Fibroblast of villous mesenchyme (primary cell): ENCODE data around the gene MED20. TPM values are rescaled to one million over a fixed set of nuclear protein-coding genes. Genes with fewer than 3 reads are reported as not detected.

Experiments
- DNase-seq: peaks from one replicate; pipeline ENCODE4 v3.0.0-alpha.2; 2010; ENCODE audit warnings: low read depth
- H3K4me3 ChIP-seq: 2 replicates; pipeline ENCODE4 v1.5.1; 2011; ENCODE audit warnings: low read depth, mild to moderate bottlenecking, low read length
- total RNA-seq: library from RNA; depleted of rRNA; stranded (reverse); fragments of >200 nt; gene quantifications from 2 replicates; pipeline ENCODE4 v1.2.3, GENCODE V29; 2012
- TF ChIP-seq, protein P1 (sequence below): IDR thresholded peaks from 2 replicates; pipeline ENCODE4 v1.5.1; 2012; ENCODE audit warnings: low read depth, mild to moderate bottlenecking, low read length; ENCODE audit not compliant: insufficient read depth

The MED20 gene, protein sequence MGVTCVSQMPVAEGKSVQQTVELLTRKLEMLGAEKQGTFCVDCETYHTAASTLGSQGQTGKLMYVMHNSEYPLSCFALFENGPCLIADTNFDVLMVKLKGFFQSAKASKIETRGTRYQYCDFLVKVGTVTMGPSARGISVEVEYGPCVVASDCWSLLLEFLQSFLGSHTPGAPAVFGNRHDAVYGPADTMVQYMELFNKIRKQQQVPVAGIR
- total RNA-seq = 31.9 and 40.2 TPM in 2 replicates

DNA sequence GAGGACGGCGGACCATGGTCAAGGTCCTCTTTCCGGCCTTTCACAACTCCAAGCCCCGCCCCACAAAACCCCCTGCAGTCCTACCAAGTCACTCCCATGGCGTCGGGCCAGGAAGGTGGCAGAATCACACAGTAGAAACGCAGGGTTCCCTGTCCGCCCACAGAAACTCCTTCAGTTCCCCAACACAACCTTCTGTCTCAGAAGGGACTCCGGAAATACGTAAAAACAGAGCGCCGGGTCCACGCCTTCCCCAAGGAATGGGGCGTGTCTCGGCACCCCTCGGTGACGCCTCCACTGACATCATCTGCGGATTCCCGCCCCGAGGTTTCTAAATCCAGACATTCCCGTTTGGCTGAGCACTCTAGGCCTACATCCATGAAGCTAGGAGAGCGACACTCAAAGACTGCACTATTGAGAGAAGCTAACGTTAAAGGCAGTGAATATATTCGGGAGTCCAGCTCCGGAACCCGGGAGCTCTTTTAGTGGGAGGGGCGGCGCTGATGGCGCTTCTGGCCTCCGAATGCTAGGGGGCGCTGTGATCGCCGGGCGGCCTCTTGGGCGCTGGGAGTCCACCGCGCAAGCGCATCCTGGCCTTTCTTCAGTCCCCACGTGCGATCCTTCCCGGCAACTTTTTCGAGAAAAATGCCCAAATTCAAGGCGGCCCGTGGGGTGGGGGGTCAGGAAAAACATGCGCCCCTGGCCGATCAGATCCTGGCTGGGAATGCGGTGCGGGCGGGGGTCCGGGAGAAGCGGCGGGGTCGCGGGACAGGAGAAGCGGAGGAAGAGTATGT is at the start of gene MED20, which contains the start of gene BYSL:
Gene MED20 (minus strand): TSS at position 219 of the 791 bp plus-strand sequence. CDS start 121 bp downstream, at position 98.
Gene BYSL (plus strand): TSS at position 579 of the 791 bp plus-strand sequence. CDS start 64 bp downstream, at position 643.
- H3K4me3 ChIP-seq = peak within 1 kb of the TSS; percentile 98
- TF ChIP-seq, protein P1, sequence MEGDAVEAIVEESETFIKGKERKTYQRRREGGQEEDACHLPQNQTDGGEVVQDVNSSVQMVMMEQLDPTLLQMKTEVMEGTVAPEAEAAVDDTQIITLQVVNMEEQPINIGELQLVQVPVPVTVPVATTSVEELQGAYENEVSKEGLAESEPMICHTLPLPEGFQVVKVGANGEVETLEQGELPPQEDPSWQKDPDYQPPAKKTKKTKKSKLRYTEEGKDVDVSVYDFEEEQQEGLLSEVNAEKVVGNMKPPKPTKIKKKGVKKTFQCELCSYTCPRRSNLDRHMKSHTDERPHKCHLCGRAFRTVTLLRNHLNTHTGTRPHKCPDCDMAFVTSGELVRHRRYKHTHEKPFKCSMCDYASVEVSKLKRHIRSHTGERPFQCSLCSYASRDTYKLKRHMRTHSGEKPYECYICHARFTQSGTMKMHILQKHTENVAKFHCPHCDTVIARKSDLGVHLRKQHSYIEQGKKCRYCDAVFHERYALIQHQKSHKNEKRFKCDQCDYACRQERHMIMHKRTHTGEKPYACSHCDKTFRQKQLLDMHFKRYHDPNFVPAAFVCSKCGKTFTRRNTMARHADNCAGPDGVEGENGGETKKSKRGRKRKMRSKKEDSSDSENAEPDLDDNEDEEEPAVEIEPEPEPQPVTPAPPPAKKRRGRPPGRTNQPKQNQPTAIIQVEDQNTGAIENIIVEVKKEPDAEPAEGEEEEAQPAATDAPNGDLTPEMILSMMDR = peak; percentile 89
- peak; percentile 96 for DNase-seq

DNA sequence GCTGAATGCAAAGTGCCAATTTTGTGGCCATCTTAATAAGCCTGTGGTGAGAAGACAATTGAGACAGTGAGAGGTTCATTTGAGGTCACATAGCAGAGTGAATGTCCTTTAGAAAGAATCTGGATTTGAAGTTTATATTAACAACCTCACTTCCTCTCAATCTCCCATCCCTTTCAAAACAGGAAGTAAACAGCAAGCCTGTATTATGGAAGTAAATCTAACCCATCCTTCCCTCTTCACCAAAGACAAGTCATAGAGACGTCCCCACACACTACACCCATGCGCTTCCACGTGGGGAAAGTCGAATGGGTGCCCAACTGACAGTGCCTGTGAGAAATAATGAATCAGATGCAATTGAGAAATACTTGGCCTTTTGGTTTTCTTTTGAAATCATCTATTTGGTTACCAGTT is 49.5 kb upstream of the MED20 start:
- peak; percentile 57 for DNase-seq
- TF ChIP-seq, protein P1 = no peak

DNA sequence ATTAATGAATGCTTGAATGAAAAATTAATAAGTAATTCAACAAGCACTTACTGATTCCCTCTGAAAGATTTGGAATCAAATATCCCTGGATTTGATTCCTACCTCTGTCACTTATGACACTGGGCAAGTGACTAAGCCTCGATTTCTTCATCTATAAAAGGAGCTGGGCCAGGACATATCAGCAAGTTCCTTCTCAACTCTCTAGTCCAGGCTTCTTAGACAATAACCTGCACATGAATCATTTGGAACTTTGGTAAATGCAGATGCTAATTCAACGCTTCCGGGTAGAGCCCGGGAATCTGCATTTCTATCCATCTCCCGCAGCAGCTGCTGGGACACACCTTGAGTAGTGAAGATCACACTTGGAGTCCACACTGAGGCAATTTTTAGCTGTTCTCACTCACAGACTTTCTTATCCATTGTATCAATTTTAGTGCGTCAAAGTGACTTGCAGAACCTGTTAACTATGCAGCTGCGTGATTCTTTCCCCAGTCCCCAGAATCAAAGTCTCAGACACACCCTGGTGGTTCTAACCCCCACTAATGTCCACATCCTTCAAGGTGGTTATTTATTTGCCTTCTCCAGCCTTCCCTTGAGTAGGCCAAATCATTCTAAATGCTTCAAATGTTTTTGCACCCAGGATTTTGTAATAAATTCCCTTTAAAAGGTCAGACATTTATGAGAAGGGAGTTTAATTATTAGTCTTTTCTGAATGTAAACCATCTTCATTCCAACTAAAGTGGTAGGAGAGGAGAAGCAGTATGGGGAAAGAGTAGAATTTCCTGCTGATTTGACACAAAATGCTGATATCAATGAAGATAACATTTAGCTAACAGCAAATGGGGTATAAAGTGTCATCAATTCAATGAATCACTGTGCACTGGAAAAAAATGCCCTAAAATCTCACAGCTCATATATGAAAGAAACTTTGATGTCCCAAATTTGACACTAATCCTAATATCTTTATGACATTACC is 46.7 kb upstream of the MED20 start:
- TF ChIP-seq, protein P1 = no peak

More for the DNA sequence above, 49.5 kb upstream of the MED20 start:
- H3K4me3 ChIP-seq = no peak overlapping the region

DNA sequence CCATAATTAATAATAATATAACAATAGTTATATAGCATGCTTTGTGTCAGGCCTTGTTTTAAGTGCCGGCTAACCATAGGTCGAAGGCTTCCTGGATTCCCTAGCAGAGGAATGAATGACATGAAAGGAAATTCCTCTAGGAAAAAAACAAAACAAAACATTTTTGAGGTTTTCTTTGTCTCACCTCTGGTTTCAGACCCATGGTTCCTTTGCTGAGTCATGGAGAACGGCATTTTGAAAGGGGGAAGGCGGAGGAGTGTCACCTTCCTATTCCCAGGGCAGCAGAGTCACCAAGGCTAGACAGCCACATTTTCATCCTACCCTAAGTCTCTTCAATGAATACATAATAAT is 46.0 kb upstream of the MED20 start:
- no peak overlapping the region for H3K4me3 ChIP-seq
- TF ChIP-seq, protein P1 = no peak
- peak; percentile 60 for DNase-seq

More for the DNA sequence above, 46.7 kb upstream of the MED20 start:
- no peak overlapping the region for H3K4me3 ChIP-seq
- peak; percentile 66 for DNase-seq

DNA sequence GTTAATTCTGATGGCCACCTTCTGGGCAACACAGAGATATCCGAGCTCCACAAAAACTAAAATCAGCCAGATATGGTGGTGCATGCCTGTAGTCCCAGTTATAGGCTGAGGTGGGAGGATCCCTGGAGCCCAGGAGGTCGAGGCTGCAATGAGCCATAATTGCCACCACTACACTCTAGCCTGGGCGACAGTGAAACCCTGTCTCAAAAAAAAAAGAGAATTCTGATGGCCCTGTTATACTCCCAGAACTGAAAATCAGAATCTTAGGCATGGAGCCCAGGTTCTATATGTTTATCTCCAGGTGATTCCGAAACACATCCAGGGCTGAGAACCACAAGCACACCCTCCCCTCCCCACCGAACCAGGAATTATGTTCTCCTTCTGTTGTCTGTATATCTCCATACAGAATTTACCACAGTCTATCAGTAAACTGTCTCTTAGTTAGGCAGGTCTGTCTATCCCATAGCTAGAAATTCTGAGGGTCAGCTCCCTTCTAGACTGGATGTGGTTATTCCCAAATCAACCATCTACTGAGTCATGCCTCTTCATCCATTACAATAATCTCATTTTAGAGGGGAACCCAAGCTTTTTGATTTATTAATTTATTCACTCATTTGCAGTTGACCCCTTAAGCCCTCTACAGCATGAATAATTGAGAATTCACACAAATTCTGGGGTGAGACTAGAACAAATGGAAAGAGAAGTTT is 45.4 kb upstream of the MED20 start:
- TF ChIP-seq, protein P1 = no peak
- H3K4me3 ChIP-seq = no peak overlapping the region
- DNase-seq = no peak
